ENCODE data around the gene TRIO. TPM values are rescaled to one million over a fixed set of nuclear protein-coding genes. Genes with fewer than 3 reads are reported as not detected.

The TRIO gene
- total and polyA plus RNA-seq, 2 of the 8 experiments (the other 6 are each of a cell fraction or from before 2014, with no cell fraction given), result 35.1 to 69.1 TPM

DNA sequence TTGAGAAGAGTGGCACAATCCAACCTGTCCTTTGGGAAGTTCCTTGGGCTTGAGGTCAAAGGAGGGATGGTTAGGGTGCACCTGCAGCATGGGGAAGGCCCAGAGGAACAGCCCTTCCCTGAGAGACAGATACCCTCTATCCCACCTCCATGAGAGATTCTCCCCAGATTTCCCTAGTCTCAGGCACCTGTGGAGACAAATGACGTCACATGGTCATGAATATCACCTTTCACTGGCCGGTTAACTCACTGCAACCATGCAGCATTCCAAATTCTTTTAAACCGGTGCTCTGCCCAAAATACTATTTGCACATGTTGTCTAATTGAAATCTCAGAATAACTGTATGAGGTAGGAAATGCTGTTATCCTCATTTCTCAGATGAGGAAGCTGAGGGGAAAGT lies 15.6 kb upstream of the TRIO start:
- no peaks in the 10 kb centered on the region for H3K27me3 ChIP-seq (replicated peaks in 1 of 4; ENCODE audit: control insufficient read depth in 3 of 4, extremely low read depth in 1 of 4, insufficient read depth in 3 of 4, low read length in 3 of 4)
- no peak overlapping the region for H2BK120ac ChIP-seq (replicated peaks; ENCODE audit: low read depth, low read length)
- peaks cover 2% of the 10 kb centered on the region; the same call in 1 of the 2 replicates for H3K23me2 ChIP-seq (ENCODE audit: low read depth, low read length)
- H3K27ac ChIP-seq (ENCODE audit: low read depth, low read length), result no peak overlapping the region
- no peaks in the 10 kb centered on the region for H3K9me3 ChIP-seq (ENCODE audit: insufficient read depth in 2 of 2, low read depth in 1 of 2, low read length in 1 of 2)
- no peak overlapping the region for H4K5ac ChIP-seq (ENCODE audit: insufficient read length, low read depth, low read length)
- H4K8ac ChIP-seq (ENCODE audit: extremely low read depth, insufficient read depth, low read length), result no peak overlapping the region
- no peak overlapping the region for H3K23ac ChIP-seq (ENCODE audit: insufficient read length)
- H4K91ac ChIP-seq (replicated peaks; ENCODE audit: insufficient read length, low read length), result no peak overlapping the region
- no peaks in the 10 kb centered on the region for H3K79me1 ChIP-seq (ENCODE audit: low read depth, low read length)
- H3K9ac ChIP-seq (replicated peaks in 1 of 4; ENCODE audit: extremely low read depth in 1 of 4, low read depth in 3 of 4, low read length in 3 of 4), result no peak overlapping the region
- no peak overlapping the region for H3K14ac ChIP-seq (ENCODE audit: insufficient read length)
- H2BK20ac ChIP-seq (ENCODE audit: low read length), result 0 out of 2 replicates have a peak overlapping the region, but pooled peaks have one; percentile 21
- no peaks in the 10 kb centered on the region for H4K20me1 ChIP-seq (replicated peaks in 1 of 2; ENCODE audit: control insufficient read depth in 1 of 2, insufficient read depth in 2 of 2, low read length in 2 of 2)
- H2BK5ac ChIP-seq (ENCODE audit: low read depth, low read length), result no peak overlapping the region
- no peak overlapping the region for H2AK5ac ChIP-seq (ENCODE audit: low read depth, low read length)
- H3K79me2 ChIP-seq (ENCODE audit: control insufficient read depth in 1 of 2, insufficient read depth in 2 of 2, low read length in 2 of 2), result no peaks in the 10 kb centered on the region
- H3K36me3 ChIP-seq (ENCODE audit: control insufficient read depth in 2 of 4, insufficient read depth in 4 of 4, low read length in 3 of 4), result no peaks in the 10 kb centered on the region
- no peak overlapping the region for H3K4me3 ChIP-seq (ENCODE audit: extremely low read depth in 1 of 4, insufficient read depth in 2 of 4, low read depth in 3 of 4, low read length in 4 of 4)
- no peak overlapping the region for H2AFZ ChIP-seq (ENCODE audit: low read length)
- no peak overlapping the region for H3K4ac ChIP-seq (replicated peaks; ENCODE audit: insufficient read length, low read depth, low read length)
- no peaks in the 10 kb centered on the region for H3K4me1 ChIP-seq (replicated peaks in 1 of 4; ENCODE audit: control insufficient read depth in 3 of 4, insufficient read depth in 4 of 4, low read length in 3 of 4)
- H2BK12ac ChIP-seq (ENCODE audit: low read depth, low read length), result no peak overlapping the region
- no peak overlapping the region for H3K4me2 ChIP-seq (ENCODE audit: insufficient read depth in 1 of 2, low read depth in 2 of 2, low read length in 2 of 2)
- POLR2A ChIA-PET (ENCODE audit: partially characterized antibody), result no interaction called here
- TF ChIP-seq RNF2 (IDR thresholded peaks at IDR 0.05; ENCODE audit: borderline replicate concordance, low read depth, low read length, missing control alignments, poor library complexity, severe bottlenecking) (no peak), MAFK (IDR thresholded peaks at IDR 0.05; ENCODE audit: low read depth, low read length) (no peak), SP2 (IDR thresholded peaks at IDR 0.05; ENCODE audit: low read length) (no peak), CBX5 (IDR thresholded peaks at IDR 0.05; ENCODE audit: low read depth, low read length) (no peak), FOSL1 (IDR thresholded peaks at IDR 0.05; ENCODE audit: insufficient read depth, low read depth, low read length) (no peak)
- H3K56ac ChIP-seq (replicated peaks; ENCODE audit: insufficient read length, low read depth, low read length), result no peak overlapping the region
- WGBS, 2 experiments (ENCODE audit: extremely low coverage in 1 of 2, insufficient coverage in 1 of 2, insufficient read length in 1 of 2, insufficient replicate concordance in 2 of 2, low coverage in 1 of 2, low lambda C conversion rate in 2 of 2, missing lambda C conversion rate in 1 of 2), result 61% methylated on average over 3 of the region's 3 CpGs; no CpG with 5 or more reads in 1 of the 2 experiments
- CTCF ChIA-PET (ENCODE audit: partially characterized antibody), result no interaction called here
- FAIRE-seq, result no peak
- no peak overlapping the region for H2BK15ac ChIP-seq (ENCODE audit: low read length)
- no peak for DNase-seq (ENCODE audit: low read depth in 1 of 2, low spot score in 2 of 2)
- no peak overlapping the region for H3K18ac ChIP-seq (ENCODE audit: extremely low read depth, low read length)
